ENCODE data around the gene AJUBA.

AJUBA gene

GRCh38 chr14:23023022-23023794 is 40.9 kb upstream of the AJUBA start:
- DNase-seq (ENCODE audit: low read depth): no peak
- H3K4me3 ChIP-seq (ENCODE audit: low read depth, low read length): no peak overlapping the region
- no peak for TF ChIP-seq CTCF (IDR thresholded peaks at IDR 0.05; ENCODE audit: insufficient read depth, low read depth, low read length, missing control alignments)

- DNase-seq (ENCODE audit: low read depth): no peak
- TF ChIP-seq CTCF (IDR thresholded peaks at IDR 0.05; ENCODE audit: insufficient read depth, low read depth, low read length, missing control alignments): no peak
- H3K4me3 ChIP-seq (ENCODE audit: low read depth, low read length): no peak overlapping the region
Measured at GRCh38 chr14:23021889-23022442, 39.6 kb upstream of the AJUBA start.

- no peak for TF ChIP-seq CTCF (IDR thresholded peaks at IDR 0.05; ENCODE audit: insufficient read depth, low read depth, low read length, missing control alignments)
- H3K4me3 ChIP-seq (ENCODE audit: low read depth, low read length): no peak overlapping the region
- no peak for DNase-seq (ENCODE audit: low read depth)
Measured at GRCh38 chr14:23021434-23021833, 39.1 kb upstream of the AJUBA start.

- TF ChIP-seq CTCF (IDR thresholded peaks at IDR 0.05; ENCODE audit: insufficient read depth, low read depth, low read length, missing control alignments): no peak
- H3K4me3 ChIP-seq (ENCODE audit: low read depth, low read length): no peak overlapping the region
- no peak for DNase-seq (ENCODE audit: low read depth)
Measured at GRCh38 chr14:23020143-23021128, 38.1 kb upstream of the AJUBA start.

- no peak overlapping the region for H3K4me3 ChIP-seq (ENCODE audit: low read depth, low read length)
- no peak for TF ChIP-seq CTCF (IDR thresholded peaks at IDR 0.05; ENCODE audit: insufficient read depth, low read depth, low read length, missing control alignments)
- DNase-seq (ENCODE audit: low read depth): no peak
Measured at GRCh38 chr14:23018107-23018506, 35.8 kb upstream of the AJUBA start.

- no peak for TF ChIP-seq CTCF (IDR thresholded peaks at IDR 0.05; ENCODE audit: insufficient read depth, low read depth, low read length, missing control alignments)
- DNase-seq (ENCODE audit: low read depth): no peak
- H3K4me3 ChIP-seq (ENCODE audit: low read depth, low read length): no peak overlapping the region
Measured at GRCh38 chr14:23017091-23017490, 34.7 kb upstream of the AJUBA start.
